Activated CD4-positive, alpha-beta T cell treated with anti-CD3 and anti-CD28 coated beads, Interleukin-2, amount 50 U/mL, for 1 hour (primary cell): ENCODE data around the gene FGGY.
"Not testable (repeated sequence)": the region's sequence is repeated elsewhere in the genome, so short reads cannot be mapped to it uniquely, and the experiment has no call there.

Source experiments
- DNase-seq: peaks from one replicate; pipeline ENCODE4 v3.0.0-alpha.2; 2020

Gene FGGY

GRCh38 chr1:59690171-59690930 lies 393.5 kb downstream of the FGGY start:
- DNase-seq: no peak

GRCh38 chr1:59691261-59691660 lies 394.4 kb downstream of the FGGY start:
- no peak for DNase-seq

DNA sequence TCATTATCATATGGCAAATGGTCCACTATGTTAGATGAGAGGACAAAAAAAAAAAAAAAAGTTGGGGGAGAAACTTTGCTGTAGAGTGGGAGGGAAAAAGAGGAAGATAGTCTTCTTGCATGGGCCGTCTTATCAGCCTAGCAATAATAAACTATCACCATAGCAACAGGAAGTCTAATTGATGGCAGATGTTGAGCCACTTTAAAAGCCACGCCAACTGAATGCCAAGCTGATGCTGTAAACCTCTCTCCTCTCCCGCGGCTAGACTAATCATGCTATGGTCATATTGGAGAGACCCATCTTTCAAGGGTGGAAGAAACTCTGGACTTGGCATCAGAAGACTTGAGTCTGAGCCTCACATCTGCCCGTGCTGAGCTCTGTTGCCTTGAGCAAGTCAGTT lies 395.7 kb downstream of the FGGY start:
- no peak for DNase-seq

DNA sequence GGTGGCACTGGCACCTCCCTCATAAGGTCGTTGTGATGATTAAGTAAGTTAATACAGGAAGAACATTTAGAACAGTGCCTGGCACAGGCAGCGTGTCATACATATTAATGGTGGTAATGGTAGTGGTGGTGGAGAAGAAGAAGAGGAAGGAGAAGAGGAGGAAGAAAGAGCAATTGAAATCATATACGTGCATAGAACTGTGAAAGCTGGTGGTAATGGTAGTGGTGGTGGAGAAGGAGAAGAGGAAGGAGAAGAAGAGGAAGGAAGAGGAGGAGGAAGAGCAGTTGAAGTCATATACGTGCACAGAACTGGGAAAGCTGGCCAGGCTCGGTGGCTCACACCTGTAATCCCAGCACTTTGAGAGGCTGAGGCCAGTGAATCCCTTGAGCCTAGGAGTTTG lies 396.5 kb downstream of the FGGY start:
- DNase-seq: no peak

GRCh38 chr1:59695252-59695651 lies 398.4 kb downstream of the FGGY start:
- no peak for DNase-seq

- no peak for DNase-seq
These were observed 399.7 kb downstream of the FGGY start for GRCh38 chr1:59696421-59697115.

DNA sequence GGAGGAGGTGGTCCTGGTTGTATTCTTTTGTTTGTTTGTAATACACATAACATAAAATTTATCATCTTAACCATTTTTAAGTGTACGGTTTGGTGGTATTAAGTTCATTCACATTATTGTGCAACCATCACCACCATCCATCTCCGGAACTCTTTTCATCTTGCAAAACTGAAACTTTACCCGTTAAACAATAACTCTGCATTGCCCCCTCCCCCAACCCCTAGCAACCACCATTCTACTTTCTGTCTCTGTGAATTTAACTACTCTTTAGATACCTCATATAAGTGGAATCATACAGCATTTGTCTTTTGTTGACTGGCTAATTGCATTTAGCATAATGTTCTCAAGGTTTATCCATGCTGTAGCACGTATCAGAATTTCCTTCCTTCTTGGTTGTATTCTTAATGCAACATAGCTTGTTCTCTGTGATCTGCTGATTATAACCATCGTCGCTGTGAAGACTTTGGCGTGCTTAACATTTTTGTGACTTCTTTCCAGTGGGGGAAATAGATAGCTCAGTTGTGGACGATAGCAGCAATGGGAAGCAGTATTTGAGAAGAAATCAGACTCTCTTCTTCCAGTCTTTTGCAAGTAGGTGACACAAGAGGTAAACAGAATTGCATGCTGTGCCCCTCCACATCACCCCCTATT lies 400.4 kb downstream of the FGGY start:
- DNase-seq: no peak

DNA sequence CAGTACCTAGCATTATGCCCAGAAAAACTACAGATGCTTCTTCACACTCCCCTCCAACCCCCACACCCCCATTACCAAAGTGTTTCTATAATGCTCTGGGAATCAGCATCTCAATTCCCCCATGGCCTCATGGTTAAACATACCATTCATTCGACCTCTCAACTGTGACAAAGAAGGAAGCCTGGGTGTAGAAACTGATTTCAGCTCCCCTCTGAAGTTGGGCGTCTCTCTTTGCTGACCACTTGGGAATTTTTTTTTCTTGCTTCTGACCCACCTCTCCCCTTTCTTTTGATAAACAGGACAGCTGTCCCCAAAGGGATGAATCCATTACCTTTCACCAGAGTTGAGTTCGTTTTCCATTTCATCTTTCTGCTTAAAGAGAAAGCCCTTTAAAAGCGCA lies 401.5 kb downstream of the FGGY start:
- DNase-seq: no peak

DNA sequence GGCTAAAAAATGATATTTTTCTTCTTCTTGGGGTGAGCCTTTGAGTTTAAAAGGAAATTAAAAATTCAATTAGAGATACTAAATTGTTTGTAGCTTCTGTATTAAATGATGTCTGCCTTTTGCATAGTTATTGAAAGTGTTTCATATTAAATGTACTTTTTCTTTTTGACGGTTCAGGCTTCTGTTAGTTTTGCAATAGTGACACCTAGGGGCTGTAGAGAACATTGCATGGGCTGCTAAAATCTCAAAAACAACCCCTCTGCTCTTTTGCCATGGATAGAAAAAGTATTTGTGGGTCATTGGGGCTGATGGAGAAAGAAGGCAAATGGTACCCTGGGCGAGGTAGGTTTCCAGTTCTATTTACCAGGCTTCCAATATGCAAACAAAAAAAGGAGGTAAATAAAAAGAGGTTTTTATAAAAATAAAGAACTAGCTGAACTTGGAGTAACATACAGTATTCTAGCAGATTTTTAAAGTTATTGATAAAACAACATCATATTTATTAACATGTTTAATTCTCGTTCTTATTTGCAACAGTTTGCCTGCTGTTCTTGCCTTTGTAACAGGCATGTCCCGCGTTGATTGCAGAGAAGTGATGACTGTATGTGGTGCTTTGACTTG lies 402.4 kb downstream of the FGGY start:
- DNase-seq: peak; percentile 9

GRCh38 chr1:59701376-59701775 lies 404.5 kb downstream of the FGGY start:
- no peak for DNase-seq

DNA sequence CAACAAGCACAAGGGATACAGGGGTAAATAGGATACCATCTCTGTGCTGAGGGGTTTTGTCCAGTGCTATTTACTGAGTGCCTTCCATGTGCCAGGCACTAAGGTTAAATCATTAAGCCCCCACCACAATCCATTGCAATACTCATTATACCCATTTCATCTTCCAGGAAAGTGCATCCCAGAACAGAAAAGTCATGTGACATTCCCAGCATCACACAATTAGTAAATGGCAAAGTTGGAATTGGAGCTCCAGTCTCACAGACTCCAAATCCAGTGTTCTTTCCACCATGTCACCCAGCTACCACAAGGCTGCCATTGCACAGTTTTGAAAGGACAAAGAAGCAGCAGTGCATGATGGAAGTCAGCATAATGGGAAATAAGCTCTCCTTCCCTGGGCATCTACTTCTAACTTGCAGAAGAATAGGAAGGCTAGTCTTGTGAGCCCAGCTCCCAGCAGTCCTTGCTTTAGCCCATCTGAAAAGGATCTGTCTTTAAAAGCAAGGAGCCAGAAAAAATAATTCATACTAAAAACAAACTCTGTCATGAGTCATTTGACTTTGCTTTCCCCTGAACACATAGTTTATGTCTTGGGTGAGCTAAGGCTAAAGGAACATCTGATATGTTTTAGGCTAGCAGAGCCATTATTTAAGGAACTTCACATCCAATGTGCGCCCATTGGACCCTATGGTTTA lies 406.5 kb downstream of the FGGY start:
- DNase-seq: no peak

- DNase-seq: no peak
These were observed 407.1 kb downstream of the FGGY start for GRCh38 chr1:59703918-59704378.

GRCh38 chr1:59704716-59705115 lies 407.8 kb downstream of the FGGY start:
- no peak for DNase-seq

DNA sequence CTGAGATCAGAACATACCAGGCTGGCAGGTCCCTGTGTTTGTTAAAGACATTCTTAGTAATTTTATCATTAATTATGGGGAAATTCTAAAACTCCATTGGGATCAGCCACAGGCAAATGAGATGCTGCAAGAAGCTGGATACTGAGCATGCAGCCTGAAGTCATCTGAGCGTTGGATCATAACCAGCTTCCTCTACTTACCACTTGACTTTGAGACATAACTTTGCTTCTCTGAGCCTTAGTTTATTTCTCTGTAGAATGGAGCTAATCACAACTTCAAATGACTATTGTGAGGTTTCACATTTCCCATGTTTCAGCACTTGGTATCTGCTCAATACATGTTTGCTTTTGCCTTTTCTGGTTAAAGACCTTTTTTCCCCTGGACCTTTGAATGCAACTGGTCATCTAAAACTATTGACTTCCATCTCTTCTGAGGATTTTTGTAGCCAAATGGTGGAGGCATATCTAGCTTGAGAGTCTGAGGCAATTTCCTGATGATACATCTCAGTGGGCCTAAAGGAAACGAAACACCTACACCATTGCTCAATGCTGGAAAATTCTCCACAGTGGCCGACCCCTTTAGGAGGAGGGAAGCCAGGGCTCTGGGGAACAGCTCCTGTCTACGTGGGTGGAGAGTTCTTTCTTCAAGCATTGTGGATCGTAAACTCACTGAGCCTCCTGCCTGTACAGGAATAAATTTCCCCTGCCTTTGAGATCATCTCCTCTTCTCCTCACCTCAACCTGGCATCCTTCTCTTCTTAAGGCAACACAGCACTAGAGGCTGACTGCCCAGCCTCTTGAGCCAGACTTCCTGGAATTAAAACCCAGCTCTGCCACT lies 408.8 kb downstream of the FGGY start:
- no peak for DNase-seq

DNA sequence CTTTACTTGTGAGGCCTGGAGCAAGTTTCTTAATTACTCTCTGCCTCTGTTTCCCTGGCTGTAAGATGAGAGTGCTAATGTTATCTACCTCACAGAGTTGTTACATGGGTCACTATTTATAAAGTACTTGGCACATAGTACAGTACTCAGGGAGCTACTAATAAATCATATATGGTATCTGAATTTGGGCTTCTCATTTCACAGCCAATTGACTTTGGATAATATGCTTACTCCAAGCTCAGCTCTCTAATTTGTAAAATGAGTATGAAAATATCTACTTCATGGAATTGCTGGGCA lies 409.4 kb downstream of the FGGY start:
- DNase-seq: no peak

GRCh38 chr1:59707178-59707791 lies 410.4 kb downstream of the FGGY start:
- no peak for DNase-seq

GRCh38 chr1:59709333-59709732 lies 412.4 kb downstream of the FGGY start:
- DNase-seq: no peak

DNA sequence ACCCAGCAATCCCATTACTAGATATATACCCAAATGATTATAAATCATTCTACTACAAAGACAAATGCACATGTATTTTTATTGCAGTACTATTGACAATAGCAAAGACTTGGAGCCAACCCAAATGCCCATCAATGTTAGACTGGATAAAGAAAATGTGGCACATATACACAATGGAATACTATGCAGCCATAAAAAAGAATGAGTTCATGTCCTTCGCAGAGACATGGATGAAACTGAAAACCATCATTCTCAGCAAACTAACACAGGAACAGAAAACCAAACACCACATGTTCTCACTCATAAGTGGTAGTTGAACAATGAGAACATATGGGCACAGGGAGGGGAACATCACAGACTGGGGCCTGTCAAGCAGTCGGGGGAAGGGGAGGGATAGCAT lies 414.0 kb downstream of the FGGY start:
- not testable (repeated sequence) for DNase-seq

DNA sequence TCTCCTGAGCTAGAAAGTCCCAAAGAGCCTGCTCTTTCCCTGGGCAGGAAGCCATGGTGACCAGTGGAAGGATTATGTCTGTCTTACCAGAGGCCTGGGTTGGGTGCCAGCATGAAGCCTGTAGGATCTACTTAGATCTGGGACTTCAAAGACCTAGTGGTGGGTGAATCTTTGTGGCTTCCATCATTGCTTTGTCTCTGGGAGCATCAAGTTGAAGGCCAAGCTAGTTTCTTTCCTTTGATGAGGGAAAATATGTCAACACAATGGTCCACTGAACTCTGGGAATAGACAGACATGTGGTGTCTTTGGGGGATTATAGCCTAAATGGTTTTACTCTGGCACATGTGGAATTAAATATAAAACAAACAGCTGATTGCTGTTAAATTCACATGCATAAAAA lies 417.3 kb downstream of the FGGY start:
- DNase-seq: no peak

GRCh38 chr1:59714966-59715365 lies 418.1 kb downstream of the FGGY start:
- no peak for DNase-seq

- no peak for DNase-seq
These were observed 419.9 kb downstream of the FGGY start for GRCh38 chr1:59716832-59717231.
